K562 (cell line): Measurements from ENCODE around the gene RIC8B. TPM values are rescaled to one million over a fixed set of nuclear protein-coding genes. Genes with fewer than 3 reads are reported as not detected.
A peak's percentile ranks its signal among the peaks of the same experiment; 100 is the strongest.

Experiments
- ATAC-seq: fragments of 200-7000 bp; cut with Tn5 transposase; 3 replicates; pipeline ENCODE4 v1.9.1; 2020; ENCODE audit warnings: moderate library complexity
- BruUV-seq: library from RNA; stranded (reverse); fragments of 400-500 nt; replicated peaks from 2 replicates; lab custom pipeline; 2021; lab: Mats Ljungman, UMichigan
- CTCF ChIA-PET: fragments of 300-600 bp; formaldehyde crosslinking; extraction: SDS; loops from one replicate; lab custom pipeline; 2021; ENCODE audit warnings: low intra/inter-chr PET ratio; lab: Yijun Ruan, JAX
- POLR2A ChIA-PET: fragments of 300-600, 350-650 bp; sonication (Branson Sonifier 250); formaldehyde crosslinking; extraction: SDS; loops from one replicate; lab custom pipeline; 2021; ENCODE audit warnings: antibody characterized with exemption, inconsistent platforms; lab: Yijun Ruan, JAX
- DNase-seq, 4 experiments: peaks; one replicate each; pipeline versions ENCODE4 v3.0.0 to v3.0.0-alpha.2; 2011 to 2018; ENCODE audit warnings: low spot score in 3 of 4, mixed read lengths in 3 of 4; ENCODE audit errors: extremely low read depth in 1 of 4
- FAIRE-seq: peaks from 2 replicates; lab custom pipeline; 2011; peaks lifted over from hg19 to GRCh38; lab: Jason Lieb, UNC
- H2AFZ ChIP-seq: 2 replicates; pipeline ENCODE4 v1.6.0; 2011; ENCODE audit warnings: low read depth, low read length, control low read depth, inconsistent platforms
- H3K27ac ChIP-seq: fragments of 200-600 bp; 3 replicates; pipeline ENCODE4 v1.8.0; 2011; ENCODE audit warnings: low read depth, mild to moderate bottlenecking, control low read depth, inconsistent platforms, low read length, moderate library complexity, mixed read lengths; ENCODE audit errors: extremely low read depth
- H3K27me3 ChIP-seq, 2 experiments: fragments of 300-600 bp in 1 of 2; 2 replicates in 1 of 2; 3 replicates in 1 of 2; pipeline versions ENCODE4 v1.6.0 to v1.8.0; 2011; ENCODE audit warnings: inconsistent platforms in 2 of 2, low read length in 2 of 2, mild to moderate bottlenecking in 1 of 2, mixed read lengths in 1 of 2, moderate library complexity in 1 of 2; ENCODE audit not compliant: control insufficient read depth in 2 of 2, insufficient read depth in 2 of 2
- H3K36me3 ChIP-seq: fragments of 300-600 bp; 3 replicates; pipeline ENCODE4 v1.8.0; 2011; ENCODE audit warnings: mild to moderate bottlenecking, low read length, inconsistent platforms; ENCODE audit not compliant: control insufficient read depth, insufficient read depth
- H3K4me1 ChIP-seq, 2 experiments: fragments of 200-600 bp in 1 of 2; replicated peaks in 1 of 2; 2 replicates in 1 of 2; 3 replicates in 1 of 2; pipeline versions ENCODE4 v1.5.1 to v1.8.0; 2011; ENCODE audit warnings: inconsistent platforms in 2 of 2, low read length in 2 of 2, mild to moderate bottlenecking in 1 of 2, mixed read lengths in 1 of 2, moderate library complexity in 1 of 2; ENCODE audit not compliant: control insufficient read depth in 2 of 2, insufficient read depth in 2 of 2
- H3K4me2 ChIP-seq: 2 replicates; pipeline ENCODE4 v1.6.1; 2011; ENCODE audit warnings: low read length, control low read depth, inconsistent platforms, mixed read lengths; ENCODE audit not compliant: insufficient read depth
- H3K4me3 ChIP-seq: fragments of 200-600 bp; sonication (generic), shearing (Covaris generic); 2 replicates; pipeline ENCODE4 v1.5.1; 2016; ENCODE audit warnings: control low read depth, inconsistent platforms
- H3K79me2 ChIP-seq: fragments of 200-600 bp; 3 replicates; pipeline ENCODE4 v1.8.0; 2011; ENCODE audit warnings: low read length, inconsistent platforms; ENCODE audit not compliant: control insufficient read depth, insufficient read depth
- H3K9ac ChIP-seq, 2 experiments: 2 replicates each; pipeline versions ENCODE4 v1.6.0 to v1.6.1; 2011; ENCODE audit warnings: low read depth in 2 of 2, low read length in 2 of 2, control low read depth in 1 of 2, inconsistent platforms in 1 of 2, mild to moderate bottlenecking in 1 of 2, mixed read lengths in 1 of 2; ENCODE audit not compliant: insufficient read depth in 1 of 2
- H3K9me1 ChIP-seq: one replicate; pipeline ENCODE4 v1.6.0; 2011; ENCODE audit warnings: inconsistent platforms, mild to moderate bottlenecking, low read length, moderate library complexity; ENCODE audit not compliant: control insufficient read depth, insufficient read depth
- H3K9me3 ChIP-seq: replicated peaks from 2 replicates; pipeline ENCODE4 v1.5.1; 2011; ENCODE audit warnings: low read depth, low read length, inconsistent platforms; ENCODE audit not compliant: control insufficient read depth, insufficient read depth
- H4K20me1 ChIP-seq: replicated peaks from 2 replicates; pipeline ENCODE4 v1.6.1; 2011; ENCODE audit warnings: low read length, inconsistent platforms, mixed read lengths; ENCODE audit not compliant: control insufficient read depth, insufficient read depth
- PREB ChIP-seq: sonication (generic); formaldehyde crosslinking; IDR thresholded peaks from 2 replicates; pipeline ENCODE4 v1.8.1; 2023; ENCODE audit warnings: mild to moderate bottlenecking, missing genetic modification reagents
- PTTG1 ChIP-seq: fragments of 450-650 bp; IDR thresholded peaks from 2 replicates; pipeline ENCODE4 v1.6.1; 2016; ENCODE audit warnings: low read depth, mild to moderate bottlenecking, missing genetic modification characterization, missing compliant biosample characterization
- SLC30A9 ChIP-seq: fragments of 250-450 bp; sonication (Bioruptor Pico); IDR thresholded peaks from 2 replicates; pipeline ENCODE4 v1.8.0; 2022; ENCODE audit warnings: mild to moderate bottlenecking, moderate library complexity
- VEZF1 ChIP-seq: fragments of 200-800 bp; sonication (Bioruptor generic); IDR thresholded peaks from 2 replicates; pipeline ENCODE4 v1.6.1; 2017; ENCODE audit warnings: missing genetic modification characterization, missing compliant biosample characterization
- ZBTB17 ChIP-seq: fragments of 450-650 bp; formaldehyde crosslinking; IDR thresholded peaks from 2 replicates; pipeline ENCODE4 v1.4.0; 2020; ENCODE audit warnings: mild to moderate bottlenecking
- ZFP91 ChIP-seq: sonication (generic); formaldehyde crosslinking; IDR thresholded peaks from 2 replicates; pipeline ENCODE4 v1.8.0; 2022; ENCODE audit warnings: mild to moderate bottlenecking, missing genetic modification reagents
- ZNF282 ChIP-seq: sonication (generic); formaldehyde crosslinking; IDR thresholded peaks from 2 replicates; pipeline ENCODE4 v1.8.1; 2023; ENCODE audit warnings: missing genetic modification reagents
- ZNF354B ChIP-seq: fragments of 250-450 bp; sonication (Bioruptor Pico); IDR thresholded peaks from 2 replicates; pipeline ENCODE4 v1.4.0; 2020
- ZNF512 ChIP-seq: IDR thresholded peaks from 2 replicates; pipeline ENCODE4 v1.6.1; 2016; ENCODE audit warnings: missing genetic modification characterization, missing compliant biosample characterization
- WGBS: fragments of 100-300 bp; shearing (Covaris generic); methylation state at CpG from one replicate; pipeline ENCODE4 v1.1.6; 2016; ENCODE audit warnings: low coverage, mixed read lengths; ENCODE audit not compliant: insufficient coverage; ENCODE audit errors: missing lambda C conversion rate; 5-methylcytosine and 5-hydroxymethylcytosine counted together
- in situ Hi-C: fragments of 300-500 bp; cut with MboI; formaldehyde crosslinking; loops from 4 replicates; pipeline ENCODE4 v1.15.0; 2018; ENCODE audit warnings: inconsistent platforms, mixed read lengths
- intact Hi-C: fragments of 100-400 bp; cut with micrococcal nuclease; formaldehyde crosslinking; loops from 2 replicates; pipeline ENCODE4 v1.14.2; 2022
- polyA plus RNA-seq, 8 experiments: library from polyadenylated mRNA; depleted of rRNA in 4 of 8; stranded (reverse) in 5 of 8; unstranded in 3 of 8; fragments of >200 nt; fragmentation: Nextera tagmentation in 2 of 8; fragmentation: Illumina TruSeq in 1 of 8; extraction: Ambion mirVana in 2 of 8; extraction: Trizol in 1 of 8; gene quantifications; 2 replicates each; pipeline versions ENCODE4 v1.2.1 to v1.2.3, GENCODE V29; 2011 to 2014; ENCODE audit warnings: inconsistent platforms in 1 of 8, missing spikeins in 1 of 8
- total RNA-seq, 7 experiments: library from RNA; depleted of rRNA in 6 of 7; stranded (reverse); fragments of >200 nt in 6 of 7; fragmentation: Illumina TruSeq in 2 of 7; extraction: Trizol in 2 of 7; gene quantifications; 2 replicates each; pipeline versions ENCODE4 v1.2.1 to v1.2.3, GENCODE V29; 2011 to 2021; ENCODE audit warnings: low replicate concordance in 1 of 7

The RIC8B gene
- total and polyA plus RNA-seq, 9 of the 15 experiments (the other 6 are each of a cell fraction or from before 2014, with no cell fraction given) = 0.92 to 8.1 (median 4.8) TPM

GRCh38 chr12:106769546-106769945, 4.9 kb upstream of the RIC8B start:
- H3K36me3 ChIP-seq = no peaks in the 10 kb centered on the region
- DNase-seq = no peak
- no peaks in the 10 kb centered on the region for H3K9me1 ChIP-seq
- H3K79me2 ChIP-seq = no peaks in the 10 kb centered on the region
- H3K27ac ChIP-seq = no peak overlapping the region
- POLR2A ChIA-PET = no interaction called here
- intact Hi-C loops = no loop called here
- WGBS = 22% methylated on average over 6 of the region's 6 CpGs
- H3K9ac ChIP-seq = no peak overlapping the region
- CTCF ChIA-PET = no interaction called here
- no peaks in the 10 kb centered on the region for H4K20me1 ChIP-seq
- no peak for ATAC-seq
- in situ Hi-C loops = no loop called here
- peak overlapping the region; percentile 63 for H2AFZ ChIP-seq
- BruUV-seq = no TSS peak
- H3K4me1 ChIP-seq = peaks cover 3 to 13% of the 10 kb centered on the region in 2 experiments; a peak in 3 of 5 replicates
- no peaks in the 10 kb centered on the region for H3K27me3 ChIP-seq
- H3K4me2 ChIP-seq = no peak overlapping the region
- no peak overlapping the region for H3K4me3 ChIP-seq
- TF ChIP-seq ZBTB17 (no peak), ZNF282 (CRISPR knock-in tag) (no peak), VEZF1 (CRISPR knock-in tag) (no peak)
- no peak for FAIRE-seq
- H3K9me3 ChIP-seq = peaks cover 7% of the 10 kb centered on the region

GRCh38 chr12:106771425-106771824, 3.1 kb upstream of the RIC8B start:
- H3K27me3 ChIP-seq = no peaks in the 10 kb centered on the region
- ChIA-PET POLR2A (no interaction called here), CTCF (no interaction called here)
- H4K20me1 ChIP-seq = no peaks in the 10 kb centered on the region
- H3K4me1 ChIP-seq = peaks cover 13 to 15% of the 10 kb centered on the region in 2 experiments; a peak in 4 of 5 replicates
- H3K4me3 ChIP-seq = no peak overlapping the region
- H3K9me1 ChIP-seq = no peaks in the 10 kb centered on the region
- H3K4me2 ChIP-seq = no peak overlapping the region
- TF ChIP-seq PREB (CRISPR knock-in tag) (no peak), PTTG1 (tag) (no peak), ZNF512 (tag) (no peak), ZFP91 (no peak), SLC30A9 (CRISPR knock-in tag) (no peak), ZNF354B (CRISPR knock-in tag) (no peak)
- FAIRE-seq (no peak), DNase-seq (no peak), ATAC-seq (no peak)
- peaks cover 7% of the 10 kb centered on the region for H3K9me3 ChIP-seq
- intact Hi-C loops = no loop called here
- BruUV-seq = no TSS peak
- peaks cover 18% of the 10 kb centered on the region for H3K79me2 ChIP-seq
- H3K27ac ChIP-seq = no peak overlapping the region
- in situ Hi-C loops = no loop called here
- H3K9ac ChIP-seq = no peak overlapping the region
- no peaks in the 10 kb centered on the region for H3K36me3 ChIP-seq
- no peak overlapping the region for H2AFZ ChIP-seq
